PFSK-1 (cell line): ENCODE measurements around the gene RPS15.

Experiments used
- POLR2AphosphoS5 ChIP-seq: IDR thresholded peaks from 2 replicates; pipeline ENCODE4 v1.6.1; 2012; ENCODE audit warnings: low read depth, mild to moderate bottlenecking, control low read depth, low read length, moderate library complexity
- REST ChIP-seq, 2 experiments: IDR thresholded peaks; 2 replicates each; pipeline versions ENCODE4 v1.6.1 to v1.8.0; 2011 to 2012; ENCODE audit warnings: low read depth in 2 of 2, low read length in 2 of 2, control low read depth in 1 of 2, inconsistent platforms in 1 of 2, mild to moderate bottlenecking in 1 of 2, moderate library complexity in 1 of 2; ENCODE audit not compliant: insufficient read depth in 1 of 2
- SIN3A ChIP-seq: IDR thresholded peaks from 2 replicates; pipeline ENCODE4 v1.6.1; 2012; ENCODE audit warnings: mild to moderate bottlenecking, low read length, moderate library complexity, borderline replicate concordance; ENCODE audit not compliant: insufficient read depth
- TAF1 ChIP-seq: IDR thresholded peaks from 2 replicates; pipeline ENCODE4 v1.6.1; 2012; ENCODE audit warnings: low read length, control low read depth, borderline replicate concordance; ENCODE audit not compliant: insufficient read depth

DNA sequence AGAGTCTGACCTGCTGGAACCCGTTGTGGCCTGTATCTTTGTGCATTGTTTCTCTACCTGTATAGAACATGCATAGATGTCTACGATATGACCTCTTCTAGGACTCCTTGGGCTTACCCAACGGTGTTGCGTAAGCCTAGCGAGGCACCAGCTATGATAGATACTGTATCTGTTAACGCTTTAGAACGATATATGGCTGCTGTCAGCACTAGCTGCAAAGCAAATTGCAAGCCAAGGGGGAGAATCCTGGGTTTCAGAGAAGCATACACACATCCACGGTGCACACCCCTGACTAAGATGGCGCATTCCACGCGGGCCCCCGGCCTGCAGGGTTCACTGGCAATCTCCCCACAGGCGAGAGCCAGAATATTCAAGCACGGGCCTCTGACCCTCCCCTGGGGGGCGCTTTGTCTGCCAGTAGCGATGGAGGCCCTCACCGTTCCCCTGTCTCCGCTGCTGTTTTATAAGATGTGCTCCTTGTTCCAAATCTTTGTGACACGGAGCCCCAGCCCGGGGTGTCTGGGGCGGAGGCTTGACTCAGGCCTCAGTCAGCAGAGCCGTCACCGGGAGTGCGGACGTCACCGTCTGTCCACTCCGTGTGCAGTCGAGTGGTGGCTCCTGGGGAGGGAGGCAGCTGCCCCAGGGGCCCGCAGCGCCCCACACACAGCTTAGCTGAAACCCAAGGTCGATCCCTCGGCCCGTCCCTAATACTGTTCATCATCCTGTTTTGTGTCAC, 12.9 kb upstream of the RPS15 start:
- TF ChIP-seq POLR2AphosphoS5 (no peak), TAF1 (no peak), REST (IDR thresholded peaks at IDR 0.05; ENCODE audit: insufficient read depth in 1 of 2, low read depth in 2 of 2, low read length in 2 of 2) (no peak), SIN3A (no peak)
